Measurements from ENCODE around the gene TATDN3. TPM values are rescaled to one million over a fixed set of nuclear protein-coding genes. Genes with fewer than 3 reads are reported as not detected.

Gene TATDN3
- total RNA-seq, 1 experiment from 2014 or later, result 13.8 TPM

DNA sequence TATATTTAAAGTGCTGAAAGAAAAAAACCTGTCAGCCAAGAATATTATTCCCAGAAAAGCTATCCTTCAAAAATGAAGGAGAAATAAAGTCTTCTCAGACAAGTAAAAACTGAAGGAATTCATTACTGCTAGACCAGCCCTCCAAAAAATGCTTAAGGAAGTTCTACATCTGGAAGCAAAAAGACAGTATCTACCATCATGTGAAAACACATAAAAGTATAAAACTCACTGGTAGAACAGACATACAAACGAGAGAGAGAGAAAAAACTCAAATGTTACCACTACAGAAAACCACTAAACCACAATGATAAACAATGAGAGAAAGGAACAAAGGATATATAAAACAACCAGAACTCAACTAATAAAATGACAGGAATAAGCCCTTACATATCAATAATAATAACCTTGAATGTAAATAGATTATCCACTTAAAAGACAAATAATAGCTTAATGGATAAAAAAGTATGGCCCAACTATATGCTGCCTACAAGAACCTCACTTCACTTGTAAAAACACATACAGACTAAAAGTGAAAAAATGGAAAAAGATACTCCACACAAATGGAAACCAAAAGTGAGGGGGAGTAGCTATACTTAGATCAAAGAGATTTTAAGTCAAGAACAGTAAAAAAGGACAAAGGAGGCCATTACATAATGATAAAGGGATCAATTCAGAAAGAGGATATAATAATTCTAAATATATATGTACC is 22.1 kb upstream of the TATDN3 start:
- Histone ChIP-seq H3K27me3 (ENCODE audit: insufficient read depth, low read length) (no peaks in the 10 kb centered on the region), H3K79me2 (ENCODE audit: insufficient read depth, low read length) (no peaks in the 10 kb centered on the region; the same call in 1 of the 2 replicates), H4K20me1 (ENCODE audit: control insufficient read depth, insufficient read depth, insufficient read length) (no peaks in the 10 kb centered on the region), H2AFZ (ENCODE audit: low read length) (no peak overlapping the region), H3K9me3 (ENCODE audit: control insufficient read depth, low read depth, low read length) (no peaks in the 10 kb centered on the region), H3T11ph (ENCODE audit: low read length) (no peak overlapping the region), H3K4ac (ENCODE audit: low read depth, low read length) (no peak overlapping the region), H2BK15ac (ENCODE audit: low read depth, low read length) (no peak overlapping the region), H3K18ac (ENCODE audit: insufficient read length, low read depth, low read length) (no peak overlapping the region), H3K4me2 (ENCODE audit: insufficient read depth, insufficient read length, low read length) (no peak overlapping the region), H3K14ac (ENCODE audit: insufficient read depth, low read length) (no peak overlapping the region), H2BK5ac (ENCODE audit: insufficient read length, low read length) (no peak overlapping the region), H3K79me1 (ENCODE audit: insufficient read depth, low read depth, low read length, poor library complexity, severe bottlenecking) (peaks cover 11% of the 10 kb centered on the region), H3K23me2 (ENCODE audit: insufficient read length, low read depth, low read length, poor library complexity, severe bottlenecking) (no peaks in the 10 kb centered on the region), H2BK12ac (ENCODE audit: insufficient read length, low read depth, low read length) (no peak overlapping the region), H3K56ac (ENCODE audit: insufficient read length, low read depth, low read length) (no peak overlapping the region), H3K23ac (ENCODE audit: insufficient read length, low read depth, low read length) (no peak overlapping the region), H2BK120ac (ENCODE audit: low read depth, low read length, poor library complexity, severe bottlenecking) (no peak overlapping the region), H3K27ac (ENCODE audit: insufficient read length, low read depth, low read length) (no peak overlapping the region), H2BK20ac (ENCODE audit: low read depth, low read length, poor library complexity, severe bottlenecking) (no peak overlapping the region), H4K91ac (ENCODE audit: insufficient read length, low read depth, low read length) (no peak overlapping the region), H3K9ac (ENCODE audit: extremely low read depth, insufficient read length, low read length) (no peak overlapping the region), H4K5ac (ENCODE audit: insufficient read length, low read depth, low read length) (no peak overlapping the region), H3K4me1 (ENCODE audit: insufficient read depth, low read length) (no peaks in the 10 kb centered on the region), H4K8ac (replicated peaks; ENCODE audit: insufficient read length, low read depth, low read length) (no peak overlapping the region), H2AK5ac (ENCODE audit: insufficient read length, low read length) (no peak overlapping the region)
- no CpG with 5 or more reads among the region's 1 CpG for WGBS (ENCODE audit: extremely low coverage, insufficient read length, low lambda C conversion rate)
- DNase-seq, result no peak
- TF ChIP-seq, protein P1, sequence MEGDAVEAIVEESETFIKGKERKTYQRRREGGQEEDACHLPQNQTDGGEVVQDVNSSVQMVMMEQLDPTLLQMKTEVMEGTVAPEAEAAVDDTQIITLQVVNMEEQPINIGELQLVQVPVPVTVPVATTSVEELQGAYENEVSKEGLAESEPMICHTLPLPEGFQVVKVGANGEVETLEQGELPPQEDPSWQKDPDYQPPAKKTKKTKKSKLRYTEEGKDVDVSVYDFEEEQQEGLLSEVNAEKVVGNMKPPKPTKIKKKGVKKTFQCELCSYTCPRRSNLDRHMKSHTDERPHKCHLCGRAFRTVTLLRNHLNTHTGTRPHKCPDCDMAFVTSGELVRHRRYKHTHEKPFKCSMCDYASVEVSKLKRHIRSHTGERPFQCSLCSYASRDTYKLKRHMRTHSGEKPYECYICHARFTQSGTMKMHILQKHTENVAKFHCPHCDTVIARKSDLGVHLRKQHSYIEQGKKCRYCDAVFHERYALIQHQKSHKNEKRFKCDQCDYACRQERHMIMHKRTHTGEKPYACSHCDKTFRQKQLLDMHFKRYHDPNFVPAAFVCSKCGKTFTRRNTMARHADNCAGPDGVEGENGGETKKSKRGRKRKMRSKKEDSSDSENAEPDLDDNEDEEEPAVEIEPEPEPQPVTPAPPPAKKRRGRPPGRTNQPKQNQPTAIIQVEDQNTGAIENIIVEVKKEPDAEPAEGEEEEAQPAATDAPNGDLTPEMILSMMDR (conservative IDR thresholded peaks at IDR 0.05), result no peak
- Mint-ChIP-seq H3K27ac (no peak overlapping the region), H3K4me1 (no peaks in the 10 kb centered on the region), H3K36me3 (ENCODE audit: insufficient read depth in 1 of 3, low read depth in 3 of 3) (peaks cover 63 to 77% (median 69%) of the 10 kb centered on the region in 3 experiments), H3K9me3 (peaks cover 28 to 39% of the 10 kb centered on the region in 2 experiments), H3K27me3 (ENCODE audit: low read depth) (no peaks in the 10 kb centered on the region), H3K4me3 (no peak overlapping the region)
